Measurements from ENCODE around the gene PDCD2L. TPM values are rescaled to one million over a fixed set of nuclear protein-coding genes. Genes with fewer than 3 reads are reported as not detected.

The PDCD2L gene
- total RNA-seq, 4 donors from 2014 or later = 5.9 to 20.3 (median 14.7) TPM

- peaks cover 35% of the 10 kb centered on the region for H3K4me1 ChIP-seq
- H3K4me3 ChIP-seq = no peak overlapping the region
- no peak for TF ChIP-seq CTCF (IDR thresholded peaks at IDR 0.05)
- TF ChIP-seq POLR2A (IDR thresholded peaks at IDR 0.05) = no peak
- TF ChIP-seq EP300 (IDR thresholded peaks at IDR 0.05) = no peak
- no peak for TF ChIP-seq POLR2AphosphoS5 (IDR thresholded peaks at IDR 0.05)
- H3K36me3 ChIP-seq = peaks cover 34% of the 10 kb centered on the region
- DNase-seq (ENCODE audit: low spot score in 2 of 2) = no peak
- WGBS = 48% methylated on average over 2 of the region's 2 CpGs
- H3K27me3 ChIP-seq = no peaks in the 10 kb centered on the region
- no peaks in the 10 kb centered on the region for H3K9me3 ChIP-seq
- no peak overlapping the region for H3K27ac ChIP-seq
These were observed 27.6 kb downstream of the PDCD2L start for GRCh38 chr19:34431681-34432402.

GRCh38 chr19:34432797-34433196 is 28.6 kb downstream of the PDCD2L start:
- no peaks in the 10 kb centered on the region for H3K27me3 ChIP-seq
- H3K4me1 ChIP-seq = peaks cover 34% of the 10 kb centered on the region
- H3K4me3 ChIP-seq = no peak overlapping the region
- WGBS = 77% methylated on average over 5 of the region's 5 CpGs
- TF ChIP-seq CTCF (IDR thresholded peaks at IDR 0.05) (no peak), POLR2A (IDR thresholded peaks at IDR 0.05) (no peak), EP300 (IDR thresholded peaks at IDR 0.05) (no peak), POLR2AphosphoS5 (IDR thresholded peaks at IDR 0.05) (no peak)
- H3K36me3 ChIP-seq = peaks cover 44% of the 10 kb centered on the region
- H3K9me3 ChIP-seq = no peaks in the 10 kb centered on the region
- no peak overlapping the region for H3K27ac ChIP-seq
- no peak for DNase-seq (ENCODE audit: low spot score in 2 of 2)

- H3K9me3 ChIP-seq = no peaks in the 10 kb centered on the region
- DNase-seq (ENCODE audit: low spot score in 2 of 2) = no peak
- H3K4me3 ChIP-seq = no peak overlapping the region
- H3K27ac ChIP-seq = no peak overlapping the region
- 86% methylated on average over 3 of the region's 3 CpGs for WGBS
- no peaks in the 10 kb centered on the region for H3K27me3 ChIP-seq
- H3K4me1 ChIP-seq = peaks cover 9% of the 10 kb centered on the region
- TF ChIP-seq POLR2AphosphoS5 (IDR thresholded peaks at IDR 0.05) = no peak
- TF ChIP-seq EP300 (IDR thresholded peaks at IDR 0.05) = no peak
- no peak for TF ChIP-seq CTCF (IDR thresholded peaks at IDR 0.05)
- TF ChIP-seq POLR2A (IDR thresholded peaks at IDR 0.05) = no peak
- H3K36me3 ChIP-seq = peaks cover 79% of the 10 kb centered on the region
These were observed 32.5 kb downstream of the PDCD2L start for GRCh38 chr19:34436716-34437115.

GRCh38 chr19:34448191-34448590 is 44.0 kb downstream of the PDCD2L start:
- H3K27me3 ChIP-seq = no peaks in the 10 kb centered on the region
- H3K36me3 ChIP-seq = peaks cover 99% of the 10 kb centered on the region
- 93% methylated on average over 3 of the region's 3 CpGs for WGBS

More at GRCh38 chr19:34448191-34448590, 44.0 kb downstream of the PDCD2L start:
- H3K9me3 ChIP-seq = no peaks in the 10 kb centered on the region
- no peak overlapping the region for H3K27ac ChIP-seq
- no peaks in the 10 kb centered on the region for H3K4me1 ChIP-seq
- H3K4me3 ChIP-seq = no peak overlapping the region
- no peak for DNase-seq (ENCODE audit: low spot score in 2 of 2)
- TF ChIP-seq CTCF (IDR thresholded peaks at IDR 0.05) (no peak), EP300 (IDR thresholded peaks at IDR 0.05) (no peak), POLR2AphosphoS5 (IDR thresholded peaks at IDR 0.05) (no peak), POLR2A (IDR thresholded peaks at IDR 0.05) (no peak)
